ENCODE results near the gene FMOD.

Gene FMOD

DNA sequence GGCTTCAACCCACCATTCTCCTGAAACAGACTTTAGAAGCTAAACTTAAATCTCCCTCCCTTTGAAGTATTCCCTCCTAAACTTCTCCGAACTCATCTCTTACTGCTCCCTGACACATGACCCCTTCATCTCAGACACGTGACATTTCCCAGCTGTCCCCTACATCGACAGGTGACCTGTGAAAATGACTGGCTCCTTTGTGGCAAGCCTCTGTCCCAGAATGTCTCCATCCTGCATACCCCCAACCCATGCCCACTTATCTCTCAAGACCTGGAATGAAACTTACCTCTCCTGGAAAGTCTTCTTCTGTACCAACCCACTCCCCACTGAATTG lies 4.2 kb downstream of the FMOD start:
- no peaks in the 10 kb centered on the region for H3K36me3 Mint-ChIP-seq
- no peak overlapping the region for H3K27ac Mint-ChIP-seq
- no peak overlapping the region for H3K4me3 Mint-ChIP-seq
- DNase-seq = no peak
- H3K27me3 Mint-ChIP-seq = peaks cover 83% of the 10 kb centered on the region
- no peaks in the 10 kb centered on the region for H3K9me3 Mint-ChIP-seq
- peaks cover 11% of the 10 kb centered on the region for H3K4me1 Mint-ChIP-seq
- CTCF ChIA-PET = interaction anchor here (0.7 to 21.9 kb wide), 4 partner anchors 11 to 141 kb away, joined by 3 to 591 read pairs (median 23); no protein-coding TSS in a partner anchor

DNA sequence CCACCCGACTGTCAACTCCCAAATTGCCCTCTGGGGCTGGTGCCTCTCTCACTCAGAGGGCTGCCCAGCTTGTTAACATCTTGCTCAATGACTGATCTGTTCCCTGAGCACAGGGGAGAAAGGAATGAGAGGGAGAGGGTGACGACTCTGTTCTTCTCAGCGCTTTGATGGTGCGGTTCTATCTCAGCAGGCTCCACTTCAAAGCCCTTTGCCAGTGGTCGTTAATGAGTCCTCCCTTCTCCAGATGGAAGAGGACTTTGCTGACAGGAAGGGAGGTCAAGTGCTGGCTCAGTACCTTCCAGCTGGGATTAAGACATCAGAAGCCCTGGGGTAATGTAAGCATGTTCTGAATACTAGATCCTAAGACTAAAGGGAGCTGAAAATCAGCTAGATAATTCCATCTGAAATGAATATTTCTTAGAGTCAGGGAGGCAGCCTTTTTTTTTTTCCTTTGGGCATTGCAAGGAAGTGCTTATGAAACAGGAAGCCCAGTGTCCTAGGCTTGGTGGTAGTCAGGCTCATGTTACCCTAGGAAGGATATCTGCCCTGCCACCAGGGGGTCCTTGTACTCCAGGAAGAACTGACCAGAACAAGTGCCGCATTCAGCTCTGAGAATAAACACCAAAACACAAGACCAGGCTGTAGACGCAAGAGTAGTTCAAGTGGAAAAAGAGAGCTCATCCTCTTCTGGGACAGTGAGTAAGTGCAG lies 4.7 kb downstream of the FMOD start:
- no peak overlapping the region for H3K4me3 Mint-ChIP-seq

DNA sequence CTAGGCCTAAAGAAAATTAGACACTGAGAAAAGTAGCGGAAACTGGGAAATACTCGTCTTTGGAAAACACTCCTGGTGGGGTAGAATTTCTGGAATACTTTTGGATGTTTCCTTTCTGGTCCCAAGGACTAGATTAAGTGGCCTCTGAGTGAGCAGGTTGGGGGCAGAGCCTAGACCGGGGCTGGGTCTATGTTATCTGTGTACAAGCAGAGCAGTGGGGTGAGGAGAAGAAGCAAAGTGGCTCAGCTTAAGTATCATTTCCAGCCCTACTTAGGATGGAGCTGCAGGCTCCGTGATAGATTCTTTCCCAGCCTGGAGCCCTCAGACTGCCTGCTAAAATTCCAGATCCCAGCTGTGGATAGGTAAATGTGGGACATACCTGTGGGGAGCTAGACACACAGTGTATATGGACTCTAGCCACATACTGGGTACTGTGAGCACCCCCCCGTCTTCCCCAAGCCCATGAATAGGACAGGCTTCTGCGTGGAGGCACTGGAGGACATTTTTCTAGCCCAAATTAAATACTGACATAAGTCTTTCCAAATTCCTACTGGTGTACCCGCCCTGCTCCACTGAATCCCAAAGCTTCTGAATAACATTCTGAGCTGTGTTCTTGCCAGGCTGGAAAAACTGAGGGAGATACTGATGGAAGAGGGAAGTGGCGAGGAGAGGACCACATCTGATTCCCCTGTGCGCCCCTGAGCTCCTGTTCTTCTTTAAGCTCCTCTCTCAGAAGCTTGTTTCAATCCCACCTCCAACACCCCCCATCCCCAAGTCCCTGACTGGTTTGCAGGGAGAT lies 6.8 kb downstream of the FMOD start:
- Mint-ChIP-seq H3K36me3 (no peaks in the 10 kb centered on the region), H3K27ac (no peak overlapping the region), H3K4me1 (peaks cover 14% of the 10 kb centered on the region), H3K4me3 (no peak overlapping the region), H3K27me3 (peaks cover 82% of the 10 kb centered on the region), H3K9me3 (no peaks in the 10 kb centered on the region)
- CTCF ChIA-PET = interaction anchor here (0.6 to 21.9 kb wide), 11 partner anchors 9 to 1408 kb away, joined by 3 to 591 read pairs (median 5); no protein-coding TSS in a partner anchor
- DNase-seq = no peak

More for the DNA sequence above, 4.7 kb downstream of the FMOD start:
- H3K4me1 Mint-ChIP-seq = peaks cover 12% of the 10 kb centered on the region
- H3K27me3 Mint-ChIP-seq = peaks cover 85% of the 10 kb centered on the region
- DNase-seq = no peak
- CTCF ChIA-PET = interaction anchor here (0.7 to 21.9 kb wide), 6 partner anchors 11 to 220 kb away, joined by 3 to 591 read pairs (median 8); no protein-coding TSS in a partner anchor
- no peak overlapping the region for H3K27ac Mint-ChIP-seq
- no peaks in the 10 kb centered on the region for H3K9me3 Mint-ChIP-seq
- no peaks in the 10 kb centered on the region for H3K36me3 Mint-ChIP-seq

- Mint-ChIP-seq H3K4me1 (peaks cover 21% of the 10 kb centered on the region), H3K27ac (no peak overlapping the region), H3K27me3 (peaks cover 67% of the 10 kb centered on the region), H3K9me3 (no peaks in the 10 kb centered on the region), H3K4me3 (no peak overlapping the region), H3K36me3 (no peaks in the 10 kb centered on the region)
- CTCF ChIA-PET = interaction anchor here (0.6 to 21.9 kb wide), 33 partner anchors 7 to 1199 kb away, joined by 3 to 591 read pairs (median 4); partner anchors contain the start of genes BTG2, FMOD and OPTC
- peak; percentile 65 for DNase-seq
These were observed 8.6 kb downstream of the FMOD start for GRCh38 chr1:203342192-203342940.

DNA sequence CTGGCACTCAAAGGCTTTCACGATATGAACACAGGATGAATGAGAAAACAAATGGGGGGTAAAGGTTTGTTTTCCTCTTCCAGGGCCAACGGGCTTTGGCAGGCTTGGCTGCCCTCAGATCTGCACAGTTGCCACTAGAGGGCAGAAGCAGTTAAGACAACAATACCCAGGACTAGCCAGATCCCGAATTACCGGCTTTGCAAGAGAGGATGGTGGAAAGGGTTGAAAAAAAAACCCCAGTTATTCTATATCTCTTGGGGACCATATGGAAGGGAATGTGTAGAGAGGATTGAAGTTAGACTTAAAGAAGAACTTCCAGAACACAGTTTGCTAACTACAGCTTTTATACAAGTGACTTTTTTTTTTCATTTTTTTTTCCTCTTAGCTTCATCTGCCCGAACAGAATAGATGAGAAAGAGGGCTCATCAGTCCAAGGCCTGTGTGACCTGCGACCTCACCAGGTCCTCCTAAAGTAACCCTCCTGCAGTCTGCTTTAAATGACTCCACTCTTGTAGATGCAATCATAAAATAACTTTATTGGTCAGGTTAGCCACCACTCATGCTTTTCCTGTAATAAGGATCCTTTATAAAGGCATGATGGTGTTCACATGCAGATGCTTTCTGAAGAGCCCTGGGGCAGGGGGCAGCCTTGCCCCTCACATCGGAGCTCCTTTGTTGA lies 10.7 kb downstream of the FMOD start:
- Mint-ChIP-seq H3K4me3 (no peak overlapping the region), H3K9me3 (no peaks in the 10 kb centered on the region), H3K27ac (no peak overlapping the region), H3K27me3 (peaks cover 52% of the 10 kb centered on the region), H3K36me3 (no peaks in the 10 kb centered on the region), H3K4me1 (peaks cover 34% of the 10 kb centered on the region)
- peak; percentile 73 for DNase-seq
- CTCF ChIA-PET = interaction anchor here (0.6 to 21.9 kb wide), 21 partner anchors 9 to 789 kb away, joined by 3 to 591 read pairs (median 5); partner anchors contain the start of genes BTG2 and OPTC

- H3K36me3 Mint-ChIP-seq = no peaks in the 10 kb centered on the region
- peak; percentile 76 for DNase-seq
- H3K4me1 Mint-ChIP-seq = peaks cover 34% of the 10 kb centered on the region
- CTCF ChIA-PET = interaction anchor here (0.8 to 21.9 kb wide), 11 partner anchors 6 to 148 kb away, joined by 3 to 591 read pairs (median 21); partner anchors contain the start of gene BTG2
- H3K27me3 Mint-ChIP-seq = peaks cover 50% of the 10 kb centered on the region
- H3K9me3 Mint-ChIP-seq = no peaks in the 10 kb centered on the region
- H3K27ac Mint-ChIP-seq = no peak overlapping the region
- H3K4me3 Mint-ChIP-seq = no peak overlapping the region
These were observed 12.4 kb downstream of the FMOD start for GRCh38 chr1:203338335-203339036.

DNA sequence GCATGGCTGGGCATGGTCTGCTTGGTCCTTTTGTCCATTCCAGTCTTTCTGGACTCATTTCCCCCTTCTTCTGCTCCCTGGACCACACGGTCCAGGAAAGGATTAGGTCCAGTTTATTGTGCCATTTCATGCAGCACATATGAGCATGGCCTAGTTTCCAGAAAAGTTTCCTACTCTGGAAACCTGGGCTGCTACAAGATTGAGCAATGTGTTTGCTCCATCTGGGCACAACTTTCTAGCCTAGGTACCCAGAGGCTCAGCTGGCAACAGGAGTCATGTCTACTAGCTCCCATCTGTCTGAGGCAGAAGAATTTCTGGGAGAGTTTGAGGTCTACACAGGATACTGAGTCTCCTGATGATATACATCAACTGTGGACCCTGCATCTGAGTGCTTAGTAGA lies 14.8 kb downstream of the FMOD start:
- DNase-seq = no peak
- Mint-ChIP-seq H3K36me3 (no peaks in the 10 kb centered on the region), H3K4me1 (peaks cover 25% of the 10 kb centered on the region), H3K27ac (no peak overlapping the region), H3K27me3 (peaks cover 35% of the 10 kb centered on the region), H3K9me3 (no peaks in the 10 kb centered on the region), H3K4me3 (no peak overlapping the region)
- CTCF ChIA-PET = interaction anchor here (0.6 to 21.9 kb wide), 12 partner anchors 9 to 151 kb away, joined by 3 to 591 read pairs (median 10); partner anchors contain the start of gene BTG2

DNA sequence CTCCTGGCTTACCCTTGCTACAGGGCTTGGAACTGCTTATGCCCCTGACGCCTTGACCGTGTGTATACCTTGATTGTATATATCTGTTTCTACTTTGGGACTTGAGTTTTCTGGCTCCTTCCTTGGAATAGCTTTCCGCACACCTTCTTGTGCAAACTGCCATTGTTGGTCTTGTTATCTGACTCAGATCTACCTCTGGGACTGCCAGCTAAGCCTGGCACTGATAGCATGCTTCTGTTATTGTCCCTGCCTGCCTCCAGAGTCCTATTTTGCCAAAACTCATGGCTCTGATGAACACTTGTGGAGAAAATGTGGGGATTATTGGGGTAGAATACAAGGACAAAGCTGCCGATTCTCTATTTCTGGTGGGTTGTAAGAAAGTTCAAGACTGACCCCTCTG lies 15.4 kb downstream of the FMOD start:
- H3K9me3 Mint-ChIP-seq = no peaks in the 10 kb centered on the region
- CTCF ChIA-PET = interaction anchor here (1.2 to 21.9 kb wide), 9 partner anchors 8 to 151 kb away, joined by 3 to 591 read pairs (median 33); partner anchors contain the start of gene BTG2
- no peaks in the 10 kb centered on the region for H3K36me3 Mint-ChIP-seq
- peaks cover 25% of the 10 kb centered on the region for H3K4me1 Mint-ChIP-seq
- H3K4me3 Mint-ChIP-seq = no peak overlapping the region
- no peak for DNase-seq
- no peak overlapping the region for H3K27ac Mint-ChIP-seq
- peaks cover 29% of the 10 kb centered on the region for H3K27me3 Mint-ChIP-seq

DNA sequence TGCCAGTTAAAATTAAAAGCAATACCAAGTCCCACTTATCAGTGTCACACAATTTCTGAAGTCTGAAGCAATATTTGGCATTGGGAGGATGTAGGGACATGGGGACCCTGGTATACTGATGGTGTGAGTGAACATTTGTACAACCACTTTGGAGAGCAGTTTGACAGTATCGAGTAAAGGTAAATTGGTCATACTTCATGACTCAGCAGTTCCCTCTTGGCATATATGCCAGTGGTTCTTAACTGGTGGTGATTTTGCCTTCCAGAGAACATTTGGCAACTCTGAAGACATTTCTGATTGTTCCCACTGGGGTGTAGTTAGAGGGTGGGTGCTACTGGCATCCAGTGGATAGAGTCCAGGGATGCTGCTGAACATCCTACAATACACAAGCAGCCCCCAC lies 19.7 kb downstream of the FMOD start:
- H3K27me3 Mint-ChIP-seq = peaks cover 26% of the 10 kb centered on the region
- DNase-seq = no peak
- no peaks in the 10 kb centered on the region for H3K9me3 Mint-ChIP-seq
- CTCF ChIA-PET = interaction anchor here (0.8 to 21.9 kb wide), 5 partner anchors 11 to 63 kb away, joined by 6 to 591 read pairs (median 10); no protein-coding TSS in a partner anchor
- no peak overlapping the region for H3K4me3 Mint-ChIP-seq
- no peaks in the 10 kb centered on the region for H3K36me3 Mint-ChIP-seq
- no peak overlapping the region for H3K27ac Mint-ChIP-seq
- H3K4me1 Mint-ChIP-seq = peaks cover 33% of the 10 kb centered on the region

- Mint-ChIP-seq H3K4me1 (peaks cover 49% of the 10 kb centered on the region), H3K4me3 (no peak overlapping the region), H3K9me3 (no peaks in the 10 kb centered on the region), H3K27me3 (peaks cover 15% of the 10 kb centered on the region), H3K36me3 (no peaks in the 10 kb centered on the region), H3K27ac (peak overlapping the region; percentile 94)
- no peak for DNase-seq
- CTCF ChIA-PET = interaction anchor here (1.1 to 9.9 kb wide), 5 partner anchors 19 to 56 kb away, joined by 4 to 189 read pairs (median 63); partner anchors contain the start of gene BTG2
These were observed 22.2 kb downstream of the FMOD start for GRCh38 chr1:203328714-203329122.

- peak; percentile 86 for DNase-seq
- H3K4me3 Mint-ChIP-seq = peak overlapping the region; percentile 74
- H3K27ac Mint-ChIP-seq = peak overlapping the region; percentile 94
- CTCF ChIA-PET = interaction anchor here (0.6 to 9.9 kb wide), 12 partner anchors 8 to 55 kb away, joined by 3 to 189 read pairs (median 6); partner anchors contain the start of gene BTG2
- peaks cover 10% of the 10 kb centered on the region for H3K27me3 Mint-ChIP-seq
- H3K36me3 Mint-ChIP-seq = no peaks in the 10 kb centered on the region
- H3K4me1 Mint-ChIP-seq = peaks cover 58% of the 10 kb centered on the region
- H3K9me3 Mint-ChIP-seq = no peaks in the 10 kb centered on the region
These were observed 23.1 kb downstream of the FMOD start for GRCh38 chr1:203327684-203328457.

All from activated naive CD4-positive, alpha-beta T cell treated with anti-CD3 and anti-CD28 coated beads, Interleukin-2, amount 10 ng/mL, durations not matched to agents 7 days and 5 days (primary cell).